RPMI8226 (cell line): ENCODE data around the gene KHNYN.
A peak's percentile ranks its signal among the peaks of the same experiment; 100 is the strongest.
"Not testable (repeated sequence)": the region's sequence is repeated elsewhere in the genome, so short reads cannot be mapped to it uniquely, and the experiment has no call there.

Source experiments
- DNase-seq: peaks from one replicate; pipeline ENCODE4 v3.0.0-alpha.2; 2015

The KHNYN gene

GRCh38 chr14:24429395-24430142 lies at the start of gene KHNYN, which contains the start of gene CBLN3:
Gene KHNYN (plus strand): TSS chr14:24429954. CDS start chr14:24430731, 777 bp downstream.
Gene CBLN3 (minus strand): TSS chr14:24429668. CDS start chr14:24429054, 614 bp downstream.
- peak; percentile 83 for DNase-seq

- DNase-seq: no peak
Measured at GRCh38 chr14:24381363-24382063, 48.2 kb upstream of the KHNYN start.

- no peak for DNase-seq
Measured at GRCh38 chr14:24382064-24382371, 47.7 kb upstream of the KHNYN start.

GRCh38 chr14:24384169-24384568 lies 45.6 kb upstream of the KHNYN start:
- DNase-seq: no peak

GRCh38 chr14:24385524-24385923 lies 44.2 kb upstream of the KHNYN start:
- DNase-seq: no peak

- no peak for DNase-seq
Measured at GRCh38 chr14:24387009-24387345, 42.8 kb upstream of the KHNYN start.

- not testable (repeated sequence) for DNase-seq
Measured at GRCh38 chr14:24387579-24387978, 42.2 kb upstream of the KHNYN start.

- no peak for DNase-seq
Measured at GRCh38 chr14:24388474-24389179, 41.1 kb upstream of the KHNYN start.

- DNase-seq: no peak
Measured at GRCh38 chr14:24389226-24389848, 40.4 kb upstream of the KHNYN start.

GRCh38 chr14:24390701-24391468 lies 38.9 kb upstream of the KHNYN start:
- DNase-seq: no peak

GRCh38 chr14:24392325-24393091 lies 37.2 kb upstream of the KHNYN start:
- no peak for DNase-seq

GRCh38 chr14:24394275-24394674 lies 35.5 kb upstream of the KHNYN start:
- no peak for DNase-seq

GRCh38 chr14:24395609-24396582 lies 33.9 kb upstream of the KHNYN start:
- peak; percentile 15 for DNase-seq

- no peak for DNase-seq
Measured at GRCh38 chr14:24397639-24398292, 32.0 kb upstream of the KHNYN start.

- no peak for DNase-seq
Measured at GRCh38 chr14:24398293-24398652, 31.5 kb upstream of the KHNYN start.

GRCh38 chr14:24398653-24399446 lies 30.9 kb upstream of the KHNYN start, which contains the start of gene NYNRIN:
Gene NYNRIN (plus strand): TSS chr14:24399003. CDS start chr14:24399247, 244 bp downstream.
- no peak for DNase-seq

- no peak for DNase-seq
Measured at GRCh38 chr14:24399447-24399822, 30.3 kb upstream of the KHNYN start.

GRCh38 chr14:24399999-24400718 lies 29.6 kb upstream of the KHNYN start:
- DNase-seq: peak; percentile 38
